GM04504 (cell line): ENCODE measurements around the gene ZBTB32.

ENCODE experiments used
- DNase-seq: peaks from one replicate; pipeline ENCODE4 v3.0.0-alpha.2; 2012; ENCODE audit warnings: low read depth

ZBTB32 gene

GRCh38 chr19:35738021-35738886, 33.9 kb downstream of the ZBTB32 start:
- no peak for DNase-seq

- DNase-seq: no peak
Observed at GRCh38 chr19:35738887-35739229, 34.5 kb downstream of the ZBTB32 start.

- DNase-seq: no peak
Observed at GRCh38 chr19:35739275-35740107, 35.1 kb downstream of the ZBTB32 start.

GRCh38 chr19:35740108-35740422, 35.7 kb downstream of the ZBTB32 start:
- no peak for DNase-seq

GRCh38 chr19:35740423-35741202, 36.3 kb downstream of the ZBTB32 start:
- peak; percentile 90 for DNase-seq

- DNase-seq: no peak
Observed at GRCh38 chr19:35741203-35741515, 36.8 kb downstream of the ZBTB32 start.

- no peak for DNase-seq
Observed at GRCh38 chr19:35742121-35742724, 37.9 kb downstream of the ZBTB32 start, which contains the start of gene IGFLR1. TSS of gene IGFLR1 (minus strand) at chr19:35742452. CDS start at chr19:35741180, 1,272 bp downstream.

GRCh38 chr19:35743640-35744429, 39.5 kb downstream of the ZBTB32 start:
- no peak for DNase-seq

- peak; percentile 91 for DNase-seq
Observed at GRCh38 chr19:35744430-35745327, 40.3 kb downstream of the ZBTB32 start.

GRCh38 chr19:35745328-35746086, 41.1 kb downstream of the ZBTB32 start, which contains the start of the genes PSENEN and U2AF1L4:
TSS of gene PSENEN (plus strand) at chr19:35745651. CDS start at chr19:35745931, 280 bp downstream.
TSS of gene U2AF1L4 (minus strand) at chr19:35745418. CDS start at chr19:35745391, 27 bp downstream.
- peak; percentile 99 for DNase-seq

- no peak for DNase-seq
Observed at GRCh38 chr19:35746087-35746462, 41.7 kb downstream of the ZBTB32 start.

GRCh38 chr19:35746531-35746930, 42.2 kb downstream of the ZBTB32 start:
- no peak for DNase-seq

- DNase-seq: peak; percentile 99
Observed at GRCh38 chr19:35748106-35749020, 44.0 kb downstream of the ZBTB32 start, which contains the start of gene LIN37. TSS of gene LIN37 (plus strand) at chr19:35748576. CDS start at chr19:35748725, 149 bp downstream.

- no peak for DNase-seq
Observed at GRCh38 chr19:35750167-35750566, 45.8 kb downstream of the ZBTB32 start.

GRCh38 chr19:35751839-35752745, 47.7 kb downstream of the ZBTB32 start:
- DNase-seq: no peak

- no peak for DNase-seq
Observed at GRCh38 chr19:35752746-35753350, 48.5 kb downstream of the ZBTB32 start.
